ENCODE results near the gene UBAP1. TPM values are rescaled to one million over a fixed set of nuclear protein-coding genes. Genes with fewer than 3 reads are reported as not detected.
A peak's percentile ranks its signal among the peaks of the same experiment; 100 is the strongest.

UBAP1 gene
- polyA plus RNA-seq, 3 donors = 32.5 to 44.5 (median 39.2) TPM

DNA sequence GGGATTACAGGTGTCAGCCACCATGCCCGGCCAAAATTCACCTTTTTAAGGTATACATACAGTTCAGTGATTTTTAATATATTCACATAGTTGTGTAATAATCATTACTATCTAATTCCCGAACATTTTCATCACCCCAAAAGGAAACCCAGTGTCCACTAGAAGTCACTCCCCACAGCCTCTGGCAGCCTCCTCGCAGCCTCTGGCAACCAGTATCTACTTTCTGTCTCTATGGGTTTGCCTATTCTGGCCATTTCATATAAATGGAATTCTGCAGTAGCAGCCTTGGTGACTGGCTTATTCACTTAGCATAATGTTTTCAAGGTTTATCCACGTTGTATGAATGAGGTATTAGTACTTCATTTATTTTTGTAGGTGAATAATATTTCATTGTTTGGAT, 59.0 kb downstream of the UBAP1 start:
- TF ChIP-seq, protein P1, sequence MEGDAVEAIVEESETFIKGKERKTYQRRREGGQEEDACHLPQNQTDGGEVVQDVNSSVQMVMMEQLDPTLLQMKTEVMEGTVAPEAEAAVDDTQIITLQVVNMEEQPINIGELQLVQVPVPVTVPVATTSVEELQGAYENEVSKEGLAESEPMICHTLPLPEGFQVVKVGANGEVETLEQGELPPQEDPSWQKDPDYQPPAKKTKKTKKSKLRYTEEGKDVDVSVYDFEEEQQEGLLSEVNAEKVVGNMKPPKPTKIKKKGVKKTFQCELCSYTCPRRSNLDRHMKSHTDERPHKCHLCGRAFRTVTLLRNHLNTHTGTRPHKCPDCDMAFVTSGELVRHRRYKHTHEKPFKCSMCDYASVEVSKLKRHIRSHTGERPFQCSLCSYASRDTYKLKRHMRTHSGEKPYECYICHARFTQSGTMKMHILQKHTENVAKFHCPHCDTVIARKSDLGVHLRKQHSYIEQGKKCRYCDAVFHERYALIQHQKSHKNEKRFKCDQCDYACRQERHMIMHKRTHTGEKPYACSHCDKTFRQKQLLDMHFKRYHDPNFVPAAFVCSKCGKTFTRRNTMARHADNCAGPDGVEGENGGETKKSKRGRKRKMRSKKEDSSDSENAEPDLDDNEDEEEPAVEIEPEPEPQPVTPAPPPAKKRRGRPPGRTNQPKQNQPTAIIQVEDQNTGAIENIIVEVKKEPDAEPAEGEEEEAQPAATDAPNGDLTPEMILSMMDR (IDR thresholded peaks at IDR 0.05) = no peak
- H3K9me3 Mint-ChIP-seq = no peaks in the 10 kb centered on the region
- no peak overlapping the region for H3K4me3 Mint-ChIP-seq
- Histone ChIP-seq H3K27me3 (ENCODE audit: control insufficient read depth in 2 of 2, insufficient read depth in 2 of 2, low read length in 2 of 2) (no peaks in the 10 kb centered on the region), H3K4me2 (replicated peaks; ENCODE audit: extremely low read depth, low read length, poor library complexity, severe bottlenecking) (no peak overlapping the region), H2AFZ (ENCODE audit: insufficient read depth, low read depth, low read length, poor library complexity, severe bottlenecking) (no peak overlapping the region), H3K9me3 (replicated peaks in 1 of 2; ENCODE audit: control insufficient read depth in 1 of 2, insufficient read depth in 1 of 2, low read length in 2 of 2) (no peaks in the 10 kb centered on the region), H3K4me3 (replicated peaks in 1 of 3; ENCODE audit: low read depth in 2 of 3, low read length in 3 of 3) (no peak overlapping the region), H3K79me2 (ENCODE audit: insufficient read depth, low read length) (peaks cover 19% of the 10 kb centered on the region), H3K36me3 (replicated peaks in 1 of 2; ENCODE audit: control insufficient read depth in 1 of 2, insufficient read depth in 2 of 2, low read length in 2 of 2) (peaks cover 60 to 88% of the 10 kb centered on the region in 2 donors), H3K27ac (ENCODE audit: low read depth in 1 of 2, low read length in 2 of 2) (no peak overlapping the region), H3K9ac (ENCODE audit: insufficient read depth, low read length, poor library complexity, severe bottlenecking) (no peak overlapping the region), H4K20me1 (ENCODE audit: insufficient read depth, low read length) (peaks cover 93% of the 10 kb centered on the region), H3K4me1 (ENCODE audit: control insufficient read depth in 1 of 2, insufficient read depth in 2 of 2, low read length in 2 of 2) (no peaks in the 10 kb centered on the region)
- DNase-seq = no peak
- no peak overlapping the region for H3K27ac Mint-ChIP-seq
- H3K27me3 Mint-ChIP-seq (ENCODE audit: low read depth in 3 of 3) = no peaks in the 10 kb centered on the region
- intact Hi-C loops (cut with micrococcal nuclease) = loop anchor here in 1 of 2 donors (5.0 kb wide), 1 partner anchor 36 kb away; no protein-coding TSS in a partner anchor
- peaks cover 63 to 79% of the 10 kb centered on the region in 2 donors for H3K36me3 Mint-ChIP-seq
- 100% methylated on average over 1 of the region's 4 CpGs for WGBS (ENCODE audit: insufficient coverage)
- peaks cover 1% of the 10 kb centered on the region for H3K4me1 Mint-ChIP-seq

GRCh38 chr9:34240006-34240405, 61.2 kb downstream of the UBAP1 start:
- Histone ChIP-seq H3K4me3 (replicated peaks in 1 of 3; ENCODE audit: low read depth in 2 of 3, low read length in 3 of 3) (no peak overlapping the region), H3K4me2 (replicated peaks; ENCODE audit: extremely low read depth, low read length, poor library complexity, severe bottlenecking) (no peak overlapping the region), H4K20me1 (ENCODE audit: insufficient read depth, low read length) (peaks cover 83% of the 10 kb centered on the region), H3K27ac (ENCODE audit: low read depth in 1 of 2, low read length in 2 of 2) (no peak overlapping the region), H3K27me3 (ENCODE audit: control insufficient read depth in 2 of 2, insufficient read depth in 2 of 2, low read length in 2 of 2) (no peaks in the 10 kb centered on the region), H3K4me1 (ENCODE audit: control insufficient read depth in 1 of 2, insufficient read depth in 2 of 2, low read length in 2 of 2) (no peaks in the 10 kb centered on the region), H2AFZ (ENCODE audit: insufficient read depth, low read depth, low read length, poor library complexity, severe bottlenecking) (no peak overlapping the region), H3K9ac (ENCODE audit: insufficient read depth, low read length, poor library complexity, severe bottlenecking) (no peak overlapping the region), H3K79me2 (ENCODE audit: insufficient read depth, low read length) (peaks cover 24% of the 10 kb centered on the region), H3K36me3 (replicated peaks in 1 of 2; ENCODE audit: control insufficient read depth in 1 of 2, insufficient read depth in 2 of 2, low read length in 2 of 2) (peaks cover 54 to 78% of the 10 kb centered on the region in 2 donors), H3K9me3 (replicated peaks in 1 of 2; ENCODE audit: control insufficient read depth in 1 of 2, insufficient read depth in 1 of 2, low read length in 2 of 2) (no peaks in the 10 kb centered on the region)
- no CpG with 5 or more reads among the region's 1 CpG for WGBS (ENCODE audit: insufficient coverage)
- DNase-seq = no peak
- TF ChIP-seq, protein P1 (IDR thresholded peaks at IDR 0.05) = no peak
- Mint-ChIP-seq H3K27me3 (ENCODE audit: low read depth in 3 of 3) (no peaks in the 10 kb centered on the region), H3K9me3 (no peaks in the 10 kb centered on the region), H3K36me3 (peaks cover 63 to 79% of the 10 kb centered on the region in 2 donors), H3K4me1 (peaks cover 1% of the 10 kb centered on the region), H3K27ac (peak overlapping the region in 1 of 7 donors; percentile 20), H3K4me3 (no peak overlapping the region)
- intact Hi-C loops (cut with micrococcal nuclease) = no loop called here

Measured in CD14-positive monocyte (primary cell).